H1 (cell line): ENCODE data around the gene EIF2B2. TPM values are rescaled to one million over a fixed set of nuclear protein-coding genes. Genes with fewer than 3 reads are reported as not detected.

Experiments used
- BACH1 ChIP-seq: IDR thresholded peaks from 2 replicates; pipeline ENCODE4 v1.6.1; 2012; ENCODE audit warnings: low read length, improper control_type of control experiment
- CHD7 ChIP-seq: fragments of 300-600 bp; sonication (generic); IDR thresholded peaks from 2 replicates; pipeline ENCODE4 v1.7.1; 2012; ENCODE audit warnings: low read length, moderate library complexity, mild to moderate bottlenecking, inconsistent platforms; ENCODE audit not compliant: insufficient replicate concordance
- HDAC6 ChIP-seq: IDR thresholded peaks from one replicate; pipeline ENCODE4 v1.7.1; 2012; ENCODE audit warnings: low read depth, mild to moderate bottlenecking, inconsistent platforms, low read length, moderate library complexity
- JUND ChIP-seq: IDR thresholded peaks from 2 replicates; pipeline ENCODE4 v1.6.1; 2011; ENCODE audit warnings: mild to moderate bottlenecking, improper control_type of control experiment, low read length
- POLR2A ChIP-seq, 2 experiments: IDR thresholded peaks; 1 replicate in 1 of 2; 2 replicates in 1 of 2; pipeline ENCODE4 v1.6.1; 2011; ENCODE audit warnings: low read depth in 2 of 2, low read length in 2 of 2, mild to moderate bottlenecking in 2 of 2; ENCODE audit errors: control extremely low read depth in 1 of 2
- RBBP5 ChIP-seq: IDR thresholded peaks from 2 replicates; pipeline ENCODE4 v1.7.1; 2012; ENCODE audit warnings: low read depth, mild to moderate bottlenecking, inconsistent platforms, low read length, moderate library complexity, borderline replicate concordance
- SP2 ChIP-seq: IDR thresholded peaks from 2 replicates; pipeline ENCODE4 v1.6.1; 2012; ENCODE audit warnings: mild to moderate bottlenecking, low read length, inconsistent platforms
- TEAD4 ChIP-seq: IDR thresholded peaks from 2 replicates; pipeline ENCODE4 v1.6.1; 2012; ENCODE audit warnings: low read depth, low read length, inconsistent platforms, mixed read lengths
- polyA plus RNA-seq, 7 experiments: library from polyadenylated mRNA; depleted of rRNA in 3 of 7; stranded (reverse) in 5 of 7; unstranded in 2 of 7; fragments of >200 nt in 5 of 7; fragments of 200-250 nt in 2 of 7; gene quantifications; 1 replicate in 5 of 7; 2 replicates in 1 of 7; 4 replicates in 1 of 7; pipeline versions ENCODE4 v1.2.1 to v1.2.3, GENCODE V29; 2011 to 2013; ENCODE audit warnings: missing spikeins in 2 of 7, mixed read lengths in 2 of 7
- total RNA-seq: library from RNA; stranded (reverse); fragmentation: NEBNext Ultra II Directional; extraction: Animal tissue kit (Norgen Biotek cat#: 25700); gene quantifications from 2 replicates; pipeline ENCODE4 v1.2.1, GENCODE V29; 2021

Gene EIF2B2
- total and polyA plus RNA-seq, 2 of the 8 experiments (the other 6 are each of a cell fraction or from before 2014, with no cell fraction given): 42.6 to 79.9 TPM

- TF ChIP-seq CHD7 (no peak), HDAC6 (no peak), TEAD4 (no peak), SP2 (no peak), JUND (no peak), BACH1 (no peak), POLR2A (IDR thresholded peaks at IDR 0.05; ENCODE audit: control extremely low read depth in 1 of 2, low read depth in 2 of 2, low read length in 2 of 2) (no peak), RBBP5 (no peak)
Observed at GRCh38 chr14:74983343-74983742, 19.4 kb upstream of the EIF2B2 start (continued).
